Activated B cell treated with CpG ODN at 0.5 μM for 24 hours (primary cell): Measurements from ENCODE around the gene ELOVL6. TPM values are rescaled to one million over a fixed set of nuclear protein-coding genes. Genes with fewer than 3 reads are reported as not detected.

Experiments used
- ATAC-seq: fragments of 200-7000 bp; cut with Tn5 transposase; one replicate; pipeline ENCODE4 v1.10.0; 2021; ENCODE audit warnings: low read depth, mild to moderate bottlenecking, moderate library complexity
- CTCF ChIA-PET: fragments of 350-600 bp; sonication (Branson Sonifier 250); formaldehyde crosslinking; loops from one replicate; lab custom pipeline; 2021; ENCODE audit warnings: antibody characterized with exemption; lab: Charles Lee
- POLR2A ChIA-PET: fragments of 350-600 bp; sonication (Branson Sonifier 250); formaldehyde crosslinking; loops from one replicate; lab custom pipeline; 2021; ENCODE audit warnings: antibody characterized with exemption; lab: Charles Lee
- DNase-seq: peaks from one replicate; pipeline ENCODE4 v3.0.0; 2022
- H3K27ac Mint-ChIP-seq: one replicate; pipeline ENCODE4 v1.8.0; 2020; ENCODE audit warnings: mixed read lengths
- H3K27me3 Mint-ChIP-seq: one replicate; pipeline ENCODE4 v1.8.0; 2021; ENCODE audit warnings: mixed read lengths
- H3K36me3 Mint-ChIP-seq: one replicate; pipeline ENCODE4 v1.8.0; 2021; ENCODE audit warnings: low read depth, mixed read lengths
- H3K4me1 Mint-ChIP-seq: one replicate; pipeline ENCODE4 v1.8.0; 2021; ENCODE audit warnings: mixed read lengths
- H3K4me3 Mint-ChIP-seq: one replicate; pipeline ENCODE4 v1.8.0; 2020; ENCODE audit warnings: mild to moderate bottlenecking, mixed read lengths
- H3K9me3 Mint-ChIP-seq: one replicate; pipeline ENCODE4 v1.8.0; 2020; ENCODE audit warnings: mixed read lengths
- CTCF ChIP-seq: fragments of 200-600 bp; IDR thresholded peaks from one replicate; pipeline ENCODE4 v1.8.0; 2022; ENCODE audit warnings: antibody characterized with exemption, mild to moderate bottlenecking
- intact Hi-C: fragments of 100-400 bp; cut with micrococcal nuclease; formaldehyde crosslinking; loops from one replicate; pipeline ENCODE4 v1.15.1; 2024
- total RNA-seq: library from RNA; stranded (reverse); gene quantifications from 2 replicates; pipeline ENCODE4 v1.2.3, GENCODE V29; 2022

Gene ELOVL6
- total RNA-seq, 1 donor from 2014 or later: 2.1 TPM

- Mint-ChIP-seq H3K27ac (no peak overlapping the region), H3K27me3 (no peaks in the 10 kb centered on the region)
- intact Hi-C loops: no loop called here
Observed at GRCh38 chr4:110128472-110128919, 69.9 kb downstream of the ELOVL6 start.

GRCh38 chr4:110128029-110128428, 70.4 kb downstream of the ELOVL6 start:
- intact Hi-C loops: no loop called here
- H3K36me3 Mint-ChIP-seq: no peaks in the 10 kb centered on the region
- H3K27me3 Mint-ChIP-seq: no peaks in the 10 kb centered on the region
- no peak overlapping the region for H3K27ac Mint-ChIP-seq
- ATAC-seq (no peak), DNase-seq (no peak)
- POLR2A ChIA-PET: no interaction called here
- no peaks in the 10 kb centered on the region for H3K4me1 Mint-ChIP-seq
- no peak for TF ChIP-seq CTCF
- no peak overlapping the region for H3K4me3 Mint-ChIP-seq
- CTCF ChIA-PET: no interaction called here
- no peaks in the 10 kb centered on the region for H3K9me3 Mint-ChIP-seq

More at GRCh38 chr4:110128472-110128919, 69.9 kb downstream of the ELOVL6 start:
- ATAC-seq: no peak
- CTCF ChIA-PET: no interaction called here
- Mint-ChIP-seq H3K9me3 (no peaks in the 10 kb centered on the region), H3K4me1 (no peaks in the 10 kb centered on the region), H3K36me3 (no peaks in the 10 kb centered on the region), H3K4me3 (no peak overlapping the region)
- DNase-seq: no peak
- POLR2A ChIA-PET: no interaction called here
- no peak for TF ChIP-seq CTCF

- no peaks in the 10 kb centered on the region for H3K4me1 Mint-ChIP-seq
- no peak overlapping the region for H3K4me3 Mint-ChIP-seq
- no peaks in the 10 kb centered on the region for H3K36me3 Mint-ChIP-seq
- POLR2A ChIA-PET: no interaction called here
- H3K27ac Mint-ChIP-seq: no peak overlapping the region
- no peaks in the 10 kb centered on the region for H3K9me3 Mint-ChIP-seq
- intact Hi-C loops: no loop called here
- DNase-seq: no peak
- ATAC-seq: no peak
- no peak for TF ChIP-seq CTCF
- H3K27me3 Mint-ChIP-seq: no peaks in the 10 kb centered on the region
- CTCF ChIA-PET: no interaction called here
Observed at GRCh38 chr4:110124711-110125110, 73.7 kb downstream of the ELOVL6 start.

- no peak for TF ChIP-seq CTCF
- Mint-ChIP-seq H3K9me3 (no peaks in the 10 kb centered on the region), H3K4me1 (no peaks in the 10 kb centered on the region), H3K27ac (no peak overlapping the region), H3K36me3 (no peaks in the 10 kb centered on the region), H3K27me3 (no peaks in the 10 kb centered on the region), H3K4me3 (no peak overlapping the region)
- ChIA-PET CTCF (no interaction called here), POLR2A (no interaction called here)
- DNase-seq (no peak), ATAC-seq (no peak)
- intact Hi-C loops: no loop called here
Observed at GRCh38 chr4:110122201-110122600, 76.2 kb downstream of the ELOVL6 start.

GRCh38 chr4:110120506-110120905, 77.9 kb downstream of the ELOVL6 start:
- ChIA-PET CTCF (no interaction called here), POLR2A (no interaction called here)
- no peak overlapping the region for H3K4me3 Mint-ChIP-seq
- no peak for TF ChIP-seq CTCF
- intact Hi-C loops: no loop called here
- H3K4me1 Mint-ChIP-seq: no peaks in the 10 kb centered on the region
- no peaks in the 10 kb centered on the region for H3K36me3 Mint-ChIP-seq
- no peak overlapping the region for H3K27ac Mint-ChIP-seq
- ATAC-seq (no peak), DNase-seq (no peak)
- no peaks in the 10 kb centered on the region for H3K27me3 Mint-ChIP-seq
- H3K9me3 Mint-ChIP-seq: no peaks in the 10 kb centered on the region
